Glutamatergic neuron (in vitro differentiated cells): Measurements from ENCODE around the gene WWOX. TPM values are rescaled to one million over a fixed set of nuclear protein-coding genes. Genes with fewer than 3 reads are reported as not detected.

Experiments used
- DNase-seq: peaks from one replicate; pipeline ENCODE4 v3.0.0; 2022
- H3K27ac Mint-ChIP-seq: one replicate; pipeline ENCODE4 v1.8.0; 2020; ENCODE audit warnings: mild to moderate bottlenecking, mixed read lengths, inconsistent platforms; ENCODE audit not compliant: unreplicated experiment
- H3K27me3 Mint-ChIP-seq: one replicate; pipeline ENCODE4 v1.8.0; 2020; ENCODE audit warnings: mild to moderate bottlenecking, moderate library complexity, mixed read lengths, inconsistent platforms; ENCODE audit not compliant: unreplicated experiment
- H3K36me3 Mint-ChIP-seq: one replicate; pipeline ENCODE4 v1.8.0; 2020; ENCODE audit warnings: mild to moderate bottlenecking, mixed read lengths, inconsistent platforms; ENCODE audit not compliant: unreplicated experiment
- H3K4me1 Mint-ChIP-seq: one replicate; pipeline ENCODE4 v1.8.0; 2020; ENCODE audit warnings: mild to moderate bottlenecking, low read depth, mixed read lengths, inconsistent platforms; ENCODE audit not compliant: unreplicated experiment
- H3K4me3 Mint-ChIP-seq: one replicate; pipeline ENCODE4 v1.8.0; 2020; ENCODE audit warnings: mild to moderate bottlenecking, mixed read lengths, inconsistent platforms; ENCODE audit not compliant: unreplicated experiment
- H3K9me3 Mint-ChIP-seq: one replicate; pipeline ENCODE4 v1.8.0; 2020; ENCODE audit warnings: mild to moderate bottlenecking, moderate library complexity, mixed read lengths, inconsistent platforms; ENCODE audit not compliant: unreplicated experiment
- CTCF ChIP-seq: fragments of 200-600 bp; sonication (generic); IDR thresholded peaks from one replicate; pipeline ENCODE4 v1.5.0; 2021; ENCODE audit not compliant: partially characterized antibody, unreplicated experiment
- total RNA-seq: library from RNA; stranded (reverse); fragmentation: NEBNext Ultra II Directional; extraction: Animal tissue kit (Norgen Biotek cat#: 25700); gene quantifications from one replicate; pipeline ENCODE4 v1.2.1, GENCODE V29; 2021; ENCODE audit not compliant: unreplicated experiment

WWOX gene
- total RNA-seq, 1 donor from 2014 or later = 10.3 TPM

GRCh38 chr16:78445818-78446217 is 346.4 kb downstream of the WWOX start:
- no peak overlapping the region for H3K27ac Mint-ChIP-seq
- no peak for DNase-seq
- H3K4me1 Mint-ChIP-seq = no peaks in the 10 kb centered on the region
- TF ChIP-seq CTCF = no peak
- no peak overlapping the region for H3K4me3 Mint-ChIP-seq
- no peaks in the 10 kb centered on the region for H3K36me3 Mint-ChIP-seq
- H3K27me3 Mint-ChIP-seq = no peaks in the 10 kb centered on the region
- H3K9me3 Mint-ChIP-seq = peaks cover 2% of the 10 kb centered on the region

- no peak overlapping the region for H3K4me3 Mint-ChIP-seq
- H3K9me3 Mint-ChIP-seq = peaks cover 2% of the 10 kb centered on the region
- H3K27ac Mint-ChIP-seq = no peak overlapping the region
- DNase-seq = no peak
- no peaks in the 10 kb centered on the region for H3K4me1 Mint-ChIP-seq
- no peaks in the 10 kb centered on the region for H3K27me3 Mint-ChIP-seq
- TF ChIP-seq CTCF = no peak
- no peaks in the 10 kb centered on the region for H3K36me3 Mint-ChIP-seq
These were observed 347.0 kb downstream of the WWOX start for GRCh38 chr16:78446486-78446885.

GRCh38 chr16:78446992-78447563 is 347.6 kb downstream of the WWOX start:
- Mint-ChIP-seq H3K36me3 (no peaks in the 10 kb centered on the region), H3K27me3 (no peaks in the 10 kb centered on the region), H3K4me1 (no peaks in the 10 kb centered on the region), H3K27ac (no peak overlapping the region), H3K9me3 (peaks cover 2% of the 10 kb centered on the region), H3K4me3 (no peak overlapping the region)
- DNase-seq = no peak
- no peak for TF ChIP-seq CTCF

DNA sequence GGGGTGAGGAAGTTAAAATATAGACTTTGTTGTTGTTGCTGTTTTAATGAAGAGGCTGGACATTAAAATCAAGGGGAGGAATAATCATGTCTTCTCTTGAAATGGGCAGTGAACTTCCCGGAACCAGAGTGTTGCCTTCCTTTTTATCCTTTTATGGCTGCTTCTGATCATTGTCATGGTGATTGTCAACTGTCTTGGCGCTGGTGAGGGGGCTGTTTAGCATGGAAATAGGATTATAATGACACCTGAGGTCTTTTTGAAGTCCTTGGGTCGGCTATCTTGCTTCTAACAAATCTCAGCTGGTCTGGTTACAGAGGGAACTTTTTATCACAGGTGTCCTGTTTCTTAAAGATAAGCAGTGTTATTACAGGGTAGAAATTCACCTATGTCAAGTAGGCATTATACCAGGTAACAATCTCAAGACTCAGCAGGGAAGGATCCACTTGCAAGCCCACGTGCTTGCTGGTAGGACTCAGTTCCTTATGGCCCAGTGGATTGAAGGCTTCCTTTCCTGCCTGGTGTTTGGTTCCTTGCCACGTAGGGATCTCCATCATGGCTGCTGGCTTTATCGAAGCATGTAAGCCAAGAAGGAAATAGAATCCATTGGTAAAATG is 349.3 kb downstream of the WWOX start:
- Mint-ChIP-seq H3K27ac (no peak overlapping the region), H3K4me3 (no peak overlapping the region), H3K4me1 (no peaks in the 10 kb centered on the region), H3K36me3 (no peaks in the 10 kb centered on the region), H3K9me3 (peaks cover 2% of the 10 kb centered on the region), H3K27me3 (no peaks in the 10 kb centered on the region)
- TF ChIP-seq CTCF = no peak
- DNase-seq = no peak

DNA sequence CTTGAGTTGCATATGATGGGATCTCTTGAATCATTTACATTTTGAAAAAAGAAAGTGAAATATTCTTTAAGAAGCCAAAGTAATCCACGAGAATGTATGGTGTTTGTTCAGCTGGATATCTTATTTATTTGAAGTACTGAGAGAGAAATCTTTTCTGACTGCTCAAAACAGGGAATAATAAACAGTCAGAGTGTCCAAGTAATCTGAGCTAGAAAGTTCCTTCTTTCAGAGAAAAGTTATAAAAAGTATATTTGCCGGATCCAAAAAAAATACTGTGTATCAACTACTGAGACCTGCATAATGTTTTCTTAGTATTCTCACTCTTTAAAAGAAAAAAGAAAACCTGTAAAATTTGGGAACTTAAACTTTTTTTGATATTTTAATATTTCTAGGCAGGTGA is 350.8 kb downstream of the WWOX start:
- Mint-ChIP-seq H3K9me3 (no peaks in the 10 kb centered on the region), H3K4me1 (no peaks in the 10 kb centered on the region), H3K36me3 (no peaks in the 10 kb centered on the region), H3K27ac (no peak overlapping the region), H3K27me3 (no peaks in the 10 kb centered on the region), H3K4me3 (no peak overlapping the region)
- no peak for DNase-seq
- no peak for TF ChIP-seq CTCF
